ENCODE results near the gene TAGLN2.
"Not testable (repeated sequence)": the region's sequence is repeated elsewhere in the genome, so short reads cannot be mapped to it uniquely, and the experiment has no call there.

Gene TAGLN2

GRCh38 chr1:159920202-159920601 is 5.1 kb downstream of the TAGLN2 start:
- DNase-seq: no peak

GRCh38 chr1:159919236-159919865 is 6.0 kb downstream of the TAGLN2 start:
- no peak for DNase-seq

- no peak for DNase-seq
These were observed 6.7 kb downstream of the TAGLN2 start for GRCh38 chr1:159918352-159919200.

GRCh38 chr1:159917533-159918351 is 7.6 kb downstream of the TAGLN2 start:
- DNase-seq: no peak

GRCh38 chr1:159916242-159917051 is 8.9 kb downstream of the TAGLN2 start:
- DNase-seq: no peak

GRCh38 chr1:159915571-159916241 is 9.6 kb downstream of the TAGLN2 start:
- DNase-seq: no peak

- no peak for DNase-seq
These were observed 10.9 kb downstream of the TAGLN2 start for GRCh38 chr1:159914252-159915018.

- DNase-seq: no peak
These were observed 11.7 kb downstream of the TAGLN2 start for GRCh38 chr1:159913451-159914192.

- DNase-seq: no peak
These were observed 13.8 kb downstream of the TAGLN2 start for GRCh38 chr1:159911326-159912070.

GRCh38 chr1:159908031-159908940 is 17.0 kb downstream of the TAGLN2 start:
- no peak for DNase-seq

- no peak for DNase-seq
These were observed 18.3 kb downstream of the TAGLN2 start for GRCh38 chr1:159906960-159907359.

GRCh38 chr1:159904036-159904435 is 21.3 kb downstream of the TAGLN2 start:
- DNase-seq: not testable (repeated sequence)

GRCh38 chr1:159902541-159902940 is 22.8 kb downstream of the TAGLN2 start:
- DNase-seq: no peak

- no peak for DNase-seq
These were observed 24.4 kb downstream of the TAGLN2 start for GRCh38 chr1:159900755-159901360.

- no peak for DNase-seq
These were observed 25.1 kb downstream of the TAGLN2 start, which contains the start of gene CFAP45 for GRCh38 chr1:159900086-159900680. Gene CFAP45 (minus strand): TSS chr1:159900165. CDS start chr1:159900098, 67 bp downstream.

GRCh38 chr1:159899634-159900033 is 25.7 kb downstream of the TAGLN2 start:
- DNase-seq: not testable (repeated sequence)

GRCh38 chr1:159898527-159898926 is 26.8 kb downstream of the TAGLN2 start:
- no peak for DNase-seq

- DNase-seq: no peak
These were observed 27.3 kb downstream of the TAGLN2 start for GRCh38 chr1:159897962-159898361.

All from activated T-cell treated with anti-CD3 and anti-CD28 coated beads, Interleukin-2, amount 50 U/mL, for 1 hour (primary cell).